Measurements from ENCODE around the gene ZBTB7B.

DNA sequence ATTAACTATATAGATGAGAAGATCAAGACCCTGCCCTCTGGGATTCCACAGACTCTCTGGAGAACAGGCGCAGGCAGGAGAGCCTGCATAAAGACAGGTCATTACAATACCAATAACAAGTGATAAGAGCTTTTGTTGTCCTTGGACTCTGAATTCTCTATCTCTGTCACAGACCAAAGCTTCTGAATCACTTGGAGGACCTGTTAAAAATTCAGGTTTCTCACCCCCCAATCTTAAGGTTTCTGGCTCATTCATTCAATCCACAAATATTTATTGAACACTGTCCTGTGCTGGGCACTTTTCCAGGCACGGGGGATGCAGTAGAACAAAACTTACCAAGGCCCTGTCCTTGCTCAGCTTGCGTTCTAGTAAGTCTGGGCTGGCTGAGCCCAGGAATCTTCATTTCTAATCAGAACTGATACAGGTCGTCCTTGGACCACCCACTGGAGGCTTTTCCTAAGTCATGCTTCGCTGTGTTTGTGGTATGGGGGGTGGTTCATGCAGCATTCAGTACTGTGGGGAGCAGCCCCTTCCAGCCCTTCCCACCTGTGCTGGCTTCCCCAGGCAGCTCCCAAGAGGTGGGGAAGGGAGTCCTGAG, 62.3 kb downstream of the ZBTB7B start:
- TF ChIP-seq EZH2 (IDR thresholded peaks at IDR 0.05; ENCODE audit: borderline replicate concordance, low read length), result no peak
- TF ChIP-seq, protein P1, sequence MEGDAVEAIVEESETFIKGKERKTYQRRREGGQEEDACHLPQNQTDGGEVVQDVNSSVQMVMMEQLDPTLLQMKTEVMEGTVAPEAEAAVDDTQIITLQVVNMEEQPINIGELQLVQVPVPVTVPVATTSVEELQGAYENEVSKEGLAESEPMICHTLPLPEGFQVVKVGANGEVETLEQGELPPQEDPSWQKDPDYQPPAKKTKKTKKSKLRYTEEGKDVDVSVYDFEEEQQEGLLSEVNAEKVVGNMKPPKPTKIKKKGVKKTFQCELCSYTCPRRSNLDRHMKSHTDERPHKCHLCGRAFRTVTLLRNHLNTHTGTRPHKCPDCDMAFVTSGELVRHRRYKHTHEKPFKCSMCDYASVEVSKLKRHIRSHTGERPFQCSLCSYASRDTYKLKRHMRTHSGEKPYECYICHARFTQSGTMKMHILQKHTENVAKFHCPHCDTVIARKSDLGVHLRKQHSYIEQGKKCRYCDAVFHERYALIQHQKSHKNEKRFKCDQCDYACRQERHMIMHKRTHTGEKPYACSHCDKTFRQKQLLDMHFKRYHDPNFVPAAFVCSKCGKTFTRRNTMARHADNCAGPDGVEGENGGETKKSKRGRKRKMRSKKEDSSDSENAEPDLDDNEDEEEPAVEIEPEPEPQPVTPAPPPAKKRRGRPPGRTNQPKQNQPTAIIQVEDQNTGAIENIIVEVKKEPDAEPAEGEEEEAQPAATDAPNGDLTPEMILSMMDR (conservative IDR thresholded peaks at IDR 0.05 in 1 of 2, IDR thresholded peaks at IDR 0.05 in 1 of 2; ENCODE audit: extremely low read depth in 1 of 2, insufficient read depth in 1 of 2, low read depth in 1 of 2, low read length in 2 of 2), result no peak
